H7 (cell line): Measurements from ENCODE around the gene ABCG1. TPM values are rescaled to one million over a fixed set of nuclear protein-coding genes. Genes with fewer than 3 reads are reported as not detected.
A peak's percentile ranks its signal among the peaks of the same experiment; 100 is the strongest.

ENCODE experiments used
- DNase-seq: peaks from one replicate; pipeline ENCODE4 v3.0.0; 2012
- H3K27me3 ChIP-seq: 2 replicates; pipeline ENCODE4 v1.6.0; 2011; ENCODE audit warnings: mild to moderate bottlenecking, low read length; ENCODE audit not compliant: control insufficient read depth, insufficient read depth
- H3K36me3 ChIP-seq: replicated peaks from 2 replicates; pipeline ENCODE4 v1.5.1; 2011; ENCODE audit warnings: low read length; ENCODE audit not compliant: control insufficient read depth, insufficient read depth
- H3K4me3 ChIP-seq: 2 replicates; pipeline ENCODE4 v1.5.1; 2011; ENCODE audit warnings: low read depth, mild to moderate bottlenecking, control low read depth, low read length, moderate library complexity; ENCODE audit not compliant: insufficient read depth
- total RNA-seq: library from RNA; depleted of rRNA; stranded (reverse); fragments of >200 nt; shearing (Covaris generic); gene quantifications from 2 replicates; pipeline ENCODE4 v1.2.3, GENCODE V29; 2014

The ABCG1 gene
- total RNA-seq, 1 experiment from 2014 or later: 0.07 TPM

GRCh38 chr21:42265231-42265812 lies 46.4 kb downstream of the ABCG1 start:
- no peaks in the 10 kb centered on the region for H3K36me3 ChIP-seq
- DNase-seq: no peak
- H3K4me3 ChIP-seq: no peak overlapping the region
- no peaks in the 10 kb centered on the region for H3K27me3 ChIP-seq

- no peaks in the 10 kb centered on the region for H3K36me3 ChIP-seq
- H3K27me3 ChIP-seq: no peaks in the 10 kb centered on the region
- no peak for DNase-seq
- no peak overlapping the region for H3K4me3 ChIP-seq
These were observed 48.1 kb downstream of the ABCG1 start for GRCh38 chr21:42266971-42267556.

- no peaks in the 10 kb centered on the region for H3K36me3 ChIP-seq
- no peak overlapping the region for H3K4me3 ChIP-seq
- peak; percentile 45 for DNase-seq
- H3K27me3 ChIP-seq: no peaks in the 10 kb centered on the region
These were observed 50.4 kb downstream of the ABCG1 start for GRCh38 chr21:42269386-42269785.

GRCh38 chr21:42271065-42271464 lies 52.1 kb downstream of the ABCG1 start:
- Histone ChIP-seq H3K27me3 (no peaks in the 10 kb centered on the region), H3K4me3 (no peak overlapping the region), H3K36me3 (no peaks in the 10 kb centered on the region)
- no peak for DNase-seq

GRCh38 chr21:42272109-42272962 lies 53.4 kb downstream of the ABCG1 start:
- no peak for DNase-seq
- H3K36me3 ChIP-seq: no peaks in the 10 kb centered on the region
- no peaks in the 10 kb centered on the region for H3K27me3 ChIP-seq
- no peak overlapping the region for H3K4me3 ChIP-seq

GRCh38 chr21:42272984-42273600 lies 54.2 kb downstream of the ABCG1 start:
- peak; percentile 66 for DNase-seq
- no peak overlapping the region for H3K4me3 ChIP-seq
- no peaks in the 10 kb centered on the region for H3K36me3 ChIP-seq
- H3K27me3 ChIP-seq: no peaks in the 10 kb centered on the region

- no peak for DNase-seq
- H3K4me3 ChIP-seq: no peak overlapping the region
- no peaks in the 10 kb centered on the region for H3K27me3 ChIP-seq
- no peaks in the 10 kb centered on the region for H3K36me3 ChIP-seq
These were observed 57.1 kb downstream of the ABCG1 start for GRCh38 chr21:42276076-42276475.

GRCh38 chr21:42276526-42277154 lies 57.7 kb downstream of the ABCG1 start:
- Histone ChIP-seq H3K27me3 (no peaks in the 10 kb centered on the region), H3K4me3 (no peak overlapping the region), H3K36me3 (no peaks in the 10 kb centered on the region)
- no peak for DNase-seq

GRCh38 chr21:42277593-42277992 lies 58.7 kb downstream of the ABCG1 start:
- no peak for DNase-seq
- no peaks in the 10 kb centered on the region for H3K27me3 ChIP-seq
- H3K4me3 ChIP-seq: no peak overlapping the region
- no peaks in the 10 kb centered on the region for H3K36me3 ChIP-seq

- no peaks in the 10 kb centered on the region for H3K36me3 ChIP-seq
- no peak for DNase-seq
- H3K4me3 ChIP-seq: no peak overlapping the region
- H3K27me3 ChIP-seq: no peaks in the 10 kb centered on the region
These were observed 59.7 kb downstream of the ABCG1 start for GRCh38 chr21:42278451-42279149.

GRCh38 chr21:42279341-42279871 lies 60.5 kb downstream of the ABCG1 start:
- DNase-seq: peak; percentile 68
- H3K36me3 ChIP-seq: no peaks in the 10 kb centered on the region
- H3K4me3 ChIP-seq: no peak overlapping the region
- H3K27me3 ChIP-seq: no peaks in the 10 kb centered on the region

- H3K27me3 ChIP-seq: no peaks in the 10 kb centered on the region
- H3K36me3 ChIP-seq: no peaks in the 10 kb centered on the region
- no peak overlapping the region for H3K4me3 ChIP-seq
- no peak for DNase-seq
These were observed 60.9 kb downstream of the ABCG1 start for GRCh38 chr21:42279888-42280287.

- no peaks in the 10 kb centered on the region for H3K27me3 ChIP-seq
- no peaks in the 10 kb centered on the region for H3K36me3 ChIP-seq
- H3K4me3 ChIP-seq: no peak overlapping the region
- DNase-seq: no peak
These were observed 61.6 kb downstream of the ABCG1 start for GRCh38 chr21:42280356-42281180.
